Heart right ventricle (tissue), 16 donors: ENCODE data around the gene OR52N5. TPM values are rescaled to one million over a fixed set of nuclear protein-coding genes. Genes with fewer than 3 reads are reported as not detected.

Source experiments
- ATAC-seq, 8 donors: fragments of 200-7000 bp; cut with Tn5 transposase; one replicate each; pipeline ENCODE4 v1.9.1; 2020; ENCODE audit warnings: mild to moderate bottlenecking in 8 of 8, moderate library complexity in 8 of 8, moderate number of reproducible peaks in 1 of 8
- DNase-seq, 2 donors: peaks; one replicate each; pipeline ENCODE4 v3.0.0-alpha.2; 2020
- H3K27ac ChIP-seq, 10 donors: fragments of 200-600 bp; sonication (generic) in 2 of 10; one replicate each; pipeline versions ENCODE4 v1.5.0 to v1.8.0; 2020 to 2022; ENCODE audit warnings: mild to moderate bottlenecking in 3 of 10
- H3K27me3 ChIP-seq, 7 donors: fragments of 200-600 bp; one replicate each; pipeline ENCODE4 v1.8.0; 2021 to 2022; ENCODE audit warnings: mild to moderate bottlenecking in 2 of 7
- H3K36me3 ChIP-seq, 9 donors: fragments of 200-600 bp; sonication (generic) in 1 of 9; one replicate each; pipeline versions ENCODE4 v1.5.0 to v1.8.0; 2020 to 2022; ENCODE audit warnings: mild to moderate bottlenecking in 2 of 9
- H3K4me1 ChIP-seq, 9 donors: fragments of 200-600 bp; sonication (generic) in 1 of 9; one replicate each; pipeline versions ENCODE4 v1.5.0 to v1.8.0; 2020 to 2022; ENCODE audit warnings: mild to moderate bottlenecking in 4 of 9
- H3K4me3 ChIP-seq, 10 donors: fragments of 200-600 bp; sonication (generic) in 2 of 10; one replicate each; pipeline versions ENCODE4 v1.5.0 to v1.8.0; 2020 to 2022; ENCODE audit warnings: mild to moderate bottlenecking in 7 of 10, moderate library complexity in 2 of 10
- H3K9me3 ChIP-seq, 11 donors: fragments of 200-600 bp in 10 of 11; sonication (generic) in 2 of 11; one replicate each; pipeline versions ENCODE4 v1.5.0 to v1.8.0; 2013 to 2022; ENCODE audit warnings: mild to moderate bottlenecking in 2 of 11, control low read depth in 1 of 11, moderate library complexity in 1 of 11
- WGBS, 2 donors: extraction: QIAGEN DNeasy Blood & Tissue Kit; methylation state at CpG; one replicate each; pipeline ENCODE4 v1.1.7; 2013; ENCODE audit warnings: inconsistent platforms in 1 of 2; 5-methylcytosine and 5-hydroxymethylcytosine counted together
- intact Hi-C, 10 donors: fragments of 100-400 bp; cut with DNase I; formaldehyde crosslinking; loops; one replicate each; pipeline versions ENCODE4 v1.11.1 to v1.14.2; 2022
- polyA plus RNA-seq, 2 donors: library from polyadenylated mRNA; stranded (reverse); fragments of 200-250 nt; gene quantifications; one replicate each; pipeline ENCODE4 v1.2.3, GENCODE V29; 2013
- total RNA-seq, 10 donors: library from RNA; stranded (reverse); fragmentation: NEBNext Ultra II Directional in 3 of 10; extraction: Animal tissue kit (Norgen Biotek cat#: 25700) in 3 of 10; gene quantifications; one replicate each; pipeline versions ENCODE4 v1.2.1 to v1.2.4, GENCODE V29; 2021 to 2023
- TF ChIP-seq, protein P1 (sequence below), 9 donors: fragments of 200-600 bp; sonication (generic) in 2 of 9; IDR thresholded peaks; one replicate each; pipeline versions ENCODE4 v1.5.0 to v1.8.0; 2021 to 2022; ENCODE audit warnings: antibody characterized with exemption in 9 of 9, mild to moderate bottlenecking in 5 of 9, moderate library complexity in 1 of 9
- donor health status: Arrhythmogenic right ventricular cardiomyopathy.
- donor health status: ischemic (EF 13 %, LVEDD 7.1; RV severe dilation, severe dysfunction).
- donor health status: healthy with polysubstance abuse.
- donor health status: DM: no; HTN: yes; CAD: no.
- donor health status: DM: no; HTN: no; CAD: no.
- donor health status: ischemic (EF 25% LVEDD 6.9; RV normal size, moderate dysfunction).
- donor health status: ischemic (EF 25% LVEDD 5.7; RV mildly dilated, moderate dysfunction).
- donor health status: healthy.
- donor health status: DM: yes; HTN: yes; CAD: no.
- donor health status: Ischemic cardiomyopathy.
- donor health status: ischemic (EF 35%, LVEDD 5.7; RV mildly dilated, moderate dysfunction).
- donor health status: nonischemic (EF 11% LVEDD 7.7; RV severe dilation, severe dysfunction).
- donor health status: DM: yes; HTN: yes; CAD: no.
- donor health status: PGD.
- donor health status: ischemic (EF 29% LVEDD 5.4; RV normal size, mild dysfunction).
- donor health status: nonischemic (EF 23%, LVEDD 6.1; RV moderate dilation, normal function).

Gene OR52N5
- total and polyA plus RNA-seq, 12 donors = 0.09 TPM; not detected in 11

DNA sequence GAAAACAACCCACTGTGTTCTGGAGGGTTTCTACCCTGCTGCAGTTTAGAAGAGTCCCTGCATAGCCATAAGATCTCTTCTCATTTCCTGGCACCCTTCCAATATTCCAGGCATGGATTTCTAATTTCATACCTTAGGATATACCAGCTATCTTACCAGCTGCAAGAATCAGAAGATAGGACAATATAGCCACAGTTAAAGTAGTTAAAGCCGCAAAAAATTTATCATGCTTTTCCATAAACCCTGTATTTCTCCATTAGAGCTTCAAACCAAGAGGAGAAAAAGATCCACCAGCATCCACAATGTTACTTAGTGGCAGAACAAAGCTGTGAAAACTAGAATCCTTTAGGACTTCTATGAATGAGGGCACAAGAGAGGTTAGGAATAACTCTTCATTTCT lies 55.5 kb downstream of the OR52N5 start:
- intact Hi-C loops = loop anchor here in 1 of 10 donors (2.0 kb wide), 1 partner anchor 39 kb away; no protein-coding TSS in a partner anchor
- Histone ChIP-seq H3K4me1 (no peaks in the 10 kb centered on the region), H3K27me3 (no peaks in the 10 kb centered on the region), H3K4me3 (no peak overlapping the region), H3K9me3 (no peaks in the 10 kb centered on the region), H3K36me3 (no peaks in the 10 kb centered on the region), H3K27ac (no peak overlapping the region)
- DNase-seq = no peak
- TF ChIP-seq, protein P1, sequence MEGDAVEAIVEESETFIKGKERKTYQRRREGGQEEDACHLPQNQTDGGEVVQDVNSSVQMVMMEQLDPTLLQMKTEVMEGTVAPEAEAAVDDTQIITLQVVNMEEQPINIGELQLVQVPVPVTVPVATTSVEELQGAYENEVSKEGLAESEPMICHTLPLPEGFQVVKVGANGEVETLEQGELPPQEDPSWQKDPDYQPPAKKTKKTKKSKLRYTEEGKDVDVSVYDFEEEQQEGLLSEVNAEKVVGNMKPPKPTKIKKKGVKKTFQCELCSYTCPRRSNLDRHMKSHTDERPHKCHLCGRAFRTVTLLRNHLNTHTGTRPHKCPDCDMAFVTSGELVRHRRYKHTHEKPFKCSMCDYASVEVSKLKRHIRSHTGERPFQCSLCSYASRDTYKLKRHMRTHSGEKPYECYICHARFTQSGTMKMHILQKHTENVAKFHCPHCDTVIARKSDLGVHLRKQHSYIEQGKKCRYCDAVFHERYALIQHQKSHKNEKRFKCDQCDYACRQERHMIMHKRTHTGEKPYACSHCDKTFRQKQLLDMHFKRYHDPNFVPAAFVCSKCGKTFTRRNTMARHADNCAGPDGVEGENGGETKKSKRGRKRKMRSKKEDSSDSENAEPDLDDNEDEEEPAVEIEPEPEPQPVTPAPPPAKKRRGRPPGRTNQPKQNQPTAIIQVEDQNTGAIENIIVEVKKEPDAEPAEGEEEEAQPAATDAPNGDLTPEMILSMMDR (IDR thresholded peaks at IDR 0.05) = no peak
- ATAC-seq = no peak
- 87 to 94% methylated on average over 1 of the region's 1 CpG for WGBS, 2 donors

DNA sequence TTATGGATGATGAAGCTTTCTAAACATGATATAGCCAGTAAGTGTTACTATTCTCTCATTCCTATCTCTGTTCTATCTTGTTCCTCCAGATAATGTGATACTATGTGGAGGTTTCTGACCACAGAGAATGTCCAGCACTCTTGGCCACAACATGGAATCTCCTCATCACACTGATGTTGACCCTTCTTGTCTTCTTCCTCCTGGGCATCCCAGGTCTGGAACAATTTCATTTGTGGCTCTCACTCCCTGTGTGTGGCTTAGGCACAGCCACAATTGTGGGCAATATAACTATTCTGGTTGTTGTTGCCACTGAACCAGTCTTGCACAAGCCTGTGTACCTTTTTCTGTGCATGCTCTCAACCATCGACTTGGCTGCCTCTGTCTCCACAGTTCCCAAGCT lies 56.8 kb downstream of the OR52N5 start:
- intact Hi-C loops = loop anchor here in 1 of 10 donors (2.0 kb wide), 1 partner anchor 40 kb away; no protein-coding TSS in a partner anchor
- TF ChIP-seq, protein P1 (IDR thresholded peaks at IDR 0.05) = no peak
- no peak for ATAC-seq

More for the DNA sequence above, 56.8 kb downstream of the OR52N5 start:
- Histone ChIP-seq H3K4me1 (no peaks in the 10 kb centered on the region), H3K36me3 (no peaks in the 10 kb centered on the region), H3K27me3 (no peaks in the 10 kb centered on the region), H3K4me3 (no peak overlapping the region), H3K9me3 (no peaks in the 10 kb centered on the region), H3K27ac (no peak overlapping the region)
- 93 to 100% methylated on average over 1 of the region's 1 CpG for WGBS, 2 donors
- DNase-seq = no peak

Other genes starting within 250 kb of the OR52N5 start
- gene OR52H1, start 234.8 kb downstream of the OR52N5 start, total RNA-seq = not detected
- gene OR52H1, start 234.8 kb downstream of the OR52N5 start, polyA plus RNA-seq = not detected
- gene OR52B6, start 202.5 kb downstream of the OR52N5 start, total RNA-seq = not detected
- not detected for gene OR52B6, start 202.5 kb downstream of the OR52N5 start, polyA plus RNA-seq
- gene TRIM6, start 186.7 kb downstream of the OR52N5 start, total RNA-seq = 1 to 10 TPM in 5 of 10 donors, under 1 TPM in 5; 0.38 to 2.2 (median 1.0) TPM
- under 1 TPM; 0.52 to 0.95 TPM for gene TRIM6, start 186.7 kb downstream of the OR52N5 start, polyA plus RNA-seq
- 1 to 10 TPM in 9 of 10 donors, under 1 TPM in 1; 0.66 to 6.5 (median 2.0) TPM for gene TRIM34, start 158.4 kb downstream of the OR52N5 start, total RNA-seq
- 1 to 10 TPM; 1.8 to 1.9 TPM for gene TRIM34, start 158.4 kb downstream of the OR52N5 start, polyA plus RNA-seq
- 10 to 100 TPM in 2 of 10 donors, 1 to 10 TPM in 8; 3.1 to 12.6 (median 7.8) TPM for gene TRIM5, start 98.3 kb downstream of the OR52N5 start, total RNA-seq
- gene TRIM5, start 98.3 kb downstream of the OR52N5 start, polyA plus RNA-seq = 1 to 10 TPM; 6.4 to 6.5 TPM
- gene TRIM22, start 93.6 kb downstream of the OR52N5 start, total RNA-seq = 10 to 100 TPM; 11.7 to 52.6 (median 17.6) TPM
- 10 to 100 TPM in 1 of 2 donors, 1 to 10 TPM in 1; 8.1 to 27.1 TPM for gene TRIM22, start 93.6 kb downstream of the OR52N5 start, polyA plus RNA-seq
- gene OR56B1, start 46.9 kb downstream of the OR52N5 start, total RNA-seq = not detected
- not detected for gene OR56B1, start 46.9 kb downstream of the OR52N5 start, polyA plus RNA-seq
- under 1 TPM in 1 of 10 donors, not detected in 9; 0.32 TPM for gene OR52N4, start 29.1 kb downstream of the OR52N5 start, total RNA-seq
- gene OR52N4, start 29.1 kb downstream of the OR52N5 start, polyA plus RNA-seq = not detected
- under 1 TPM in 1 of 10 donors, not detected in 9; 0.09 TPM for gene OR52N1, start 7.9 kb upstream of the OR52N5 start, total RNA-seq
- gene OR52N1, start 7.9 kb upstream of the OR52N5 start, polyA plus RNA-seq = not detected
- not detected for gene OR52N2, start 25.6 kb upstream of the OR52N5 start, total RNA-seq
- not detected for gene OR52N2, start 25.6 kb upstream of the OR52N5 start, polyA plus RNA-seq
- gene OR52E6, start 58.5 kb upstream of the OR52N5 start, total RNA-seq = not detected
- gene OR52E6, start 58.5 kb upstream of the OR52N5 start, polyA plus RNA-seq = not detected
- gene OR52E8, start 74.3 kb upstream of the OR52N5 start, total RNA-seq = not detected
- not detected for gene OR52E8, start 74.3 kb upstream of the OR52N5 start, polyA plus RNA-seq
- not detected for gene OR52E4, start 97.3 kb upstream of the OR52N5 start, total RNA-seq
- gene OR52E4, start 97.3 kb upstream of the OR52N5 start, polyA plus RNA-seq = not detected
- gene OR52E5, start 109.9 kb upstream of the OR52N5 start, total RNA-seq = not detected
- not detected for gene OR52E5, start 109.9 kb upstream of the OR52N5 start, polyA plus RNA-seq
- gene OR56A3, start 158.9 kb upstream of the OR52N5 start, total RNA-seq = not detected
- not detected for gene OR56A3, start 158.9 kb upstream of the OR52N5 start, polyA plus RNA-seq
- gene OR56A5, start 185.1 kb upstream of the OR52N5 start, total RNA-seq = not detected
- gene OR56A5, start 185.1 kb upstream of the OR52N5 start, polyA plus RNA-seq = not detected
- gene OR52L1, start 203.6 kb upstream of the OR52N5 start, total RNA-seq = not detected
- gene OR52L1, start 203.6 kb upstream of the OR52N5 start, polyA plus RNA-seq = not detected
- under 1 TPM in 1 of 10 donors, not detected in 9; 0.05 TPM for gene OR56A4, start 223.6 kb upstream of the OR52N5 start, total RNA-seq
- gene OR56A4, start 223.6 kb upstream of the OR52N5 start, polyA plus RNA-seq = not detected
- not detected for gene OR56A1, start 247.4 kb upstream of the OR52N5 start, total RNA-seq
- not detected for gene OR56A1, start 247.4 kb upstream of the OR52N5 start, polyA plus RNA-seq